SIG-M5 (cell line): ENCODE results near the gene MCFD2.

Experiments used
- DNase-seq: peaks from one replicate; lab custom pipeline; 2025; lab: John Stamatoyannopoulos, UW

Gene MCFD2

DNA sequence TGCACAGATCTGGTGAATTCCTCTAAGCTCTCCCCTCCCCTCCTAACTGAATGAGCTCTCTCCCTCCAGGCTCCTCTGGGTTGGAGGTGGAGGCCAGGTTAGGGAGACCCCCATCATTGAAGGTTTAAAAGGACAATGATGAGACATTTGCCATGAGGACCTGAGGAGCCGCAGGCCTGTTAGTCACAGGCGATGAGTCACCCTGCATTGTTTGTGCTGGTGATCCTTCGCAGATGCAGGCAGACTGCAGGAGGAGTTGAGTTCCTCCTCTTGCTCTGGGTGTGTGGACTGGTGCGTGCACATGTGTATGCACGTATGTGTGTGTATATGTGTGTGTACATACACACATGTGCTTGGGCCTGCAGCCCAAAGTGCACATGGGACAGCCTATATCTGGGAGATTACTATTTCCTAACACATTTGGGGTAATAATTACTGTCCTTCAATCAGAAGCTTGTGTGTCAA is 42.0 kb downstream of the MCFD2 start:
- peak; percentile 16 for DNase-seq

DNA sequence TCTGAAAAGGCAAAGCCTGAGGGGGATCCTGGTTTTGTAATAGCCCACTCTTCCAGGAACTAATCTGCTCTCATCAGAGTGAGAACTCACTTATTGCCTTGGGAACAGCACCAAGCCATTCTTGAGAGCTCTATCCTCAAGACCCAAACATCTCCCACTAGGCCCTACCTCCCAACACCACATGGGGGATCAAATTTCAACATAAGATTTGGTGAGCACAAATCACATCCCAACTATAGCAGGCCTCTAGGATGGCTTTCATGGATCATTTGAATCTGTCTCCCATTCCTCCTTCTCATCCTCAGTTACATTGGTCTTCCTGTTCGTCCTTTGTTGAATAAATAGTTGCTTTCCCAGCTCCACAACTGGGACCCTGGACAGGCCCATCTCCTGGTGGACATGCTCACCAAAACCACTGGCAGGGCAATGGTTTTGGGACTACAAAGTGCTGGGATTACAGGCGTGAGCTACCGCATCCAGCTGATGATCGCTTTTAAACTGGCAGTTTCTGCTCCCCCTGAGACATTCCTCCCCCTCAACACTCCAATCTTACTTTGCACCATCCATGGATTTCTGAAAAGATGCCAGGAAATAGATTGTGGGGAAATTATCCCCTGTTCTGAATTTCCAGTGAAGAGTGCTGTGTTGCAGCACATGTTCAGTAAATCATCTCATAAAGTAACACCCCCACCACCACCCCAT is 42.6 kb downstream of the MCFD2 start:
- DNase-seq: no peak

DNA sequence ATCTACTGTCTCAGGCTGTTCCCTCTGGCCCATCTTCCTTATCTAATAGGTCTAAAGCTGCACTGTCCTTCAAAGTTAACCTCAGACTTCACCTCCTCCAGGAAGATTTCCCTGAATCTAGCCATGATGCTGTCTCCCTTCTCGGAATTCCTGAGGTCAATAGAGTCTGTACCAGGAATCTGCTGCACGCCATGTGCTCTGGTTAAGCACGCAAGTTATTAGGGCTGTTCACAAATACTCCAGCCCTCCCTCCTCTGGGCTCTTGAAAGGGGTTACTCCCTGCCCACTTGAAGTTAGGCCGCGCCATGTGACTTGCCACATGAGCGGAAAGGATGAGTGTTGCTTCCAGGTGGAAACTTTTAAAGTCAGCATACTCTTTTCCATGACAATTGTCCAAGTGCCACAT is 43.6 kb downstream of the MCFD2 start:
- DNase-seq: no peak

DNA sequence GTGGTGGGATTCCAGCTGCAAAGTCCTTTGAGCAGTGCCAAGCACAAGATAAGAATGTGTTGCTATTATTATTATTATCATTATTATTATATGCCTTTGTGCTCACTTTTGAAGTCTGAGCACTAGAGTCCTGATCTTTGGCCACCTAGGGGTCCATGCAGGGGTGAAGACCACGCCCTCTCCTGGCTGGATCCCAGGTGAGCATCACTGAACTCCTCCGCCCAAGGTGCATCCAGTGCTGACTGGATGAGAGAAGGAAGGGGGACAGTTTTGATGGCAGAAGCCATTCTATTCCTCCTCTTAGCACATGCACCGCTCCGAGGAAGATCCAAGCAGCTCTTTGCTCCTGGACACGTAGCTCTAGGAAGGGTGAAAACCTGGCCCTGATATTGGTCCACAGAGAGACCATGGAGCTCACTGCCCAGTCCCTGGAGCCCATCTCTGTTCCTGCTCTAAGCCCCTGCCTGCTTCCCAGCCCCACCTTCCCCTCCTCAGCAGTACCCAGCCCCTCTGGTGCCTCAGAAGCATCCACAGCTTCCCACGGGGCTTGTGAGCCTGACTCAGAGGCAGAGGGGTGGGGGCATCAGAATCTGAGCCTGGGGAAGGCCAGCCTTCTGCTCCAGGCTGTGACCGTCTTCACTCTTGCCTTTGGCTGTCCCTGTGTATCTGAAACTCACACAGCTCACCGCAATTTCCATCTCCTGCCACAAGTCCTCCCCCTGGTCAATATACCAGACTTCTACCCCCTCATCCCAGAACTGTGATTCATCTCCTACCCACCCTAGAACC is 45.4 kb downstream of the MCFD2 start:
- no peak for DNase-seq

DNA sequence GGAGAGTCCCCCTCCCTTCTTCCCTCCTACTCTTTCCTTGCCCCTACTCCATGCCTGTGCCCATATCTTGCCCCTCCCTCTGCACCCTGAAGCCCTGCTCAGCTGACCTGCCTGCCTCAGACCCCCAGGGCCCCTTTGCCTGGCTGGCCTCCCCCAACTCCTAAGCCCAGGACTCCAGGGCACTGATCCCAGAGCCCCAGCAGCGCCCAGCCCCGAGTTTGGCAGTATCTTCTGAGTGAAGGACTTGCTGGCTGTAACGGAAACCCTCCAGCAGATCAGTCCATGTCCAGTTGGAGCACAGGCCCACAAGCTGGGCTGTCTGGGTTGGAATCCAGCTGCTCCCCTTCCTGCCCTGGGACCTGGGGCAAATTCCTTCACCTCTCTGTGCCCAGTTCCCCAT is 46.0 kb downstream of the MCFD2 start:
- no peak for DNase-seq

DNA sequence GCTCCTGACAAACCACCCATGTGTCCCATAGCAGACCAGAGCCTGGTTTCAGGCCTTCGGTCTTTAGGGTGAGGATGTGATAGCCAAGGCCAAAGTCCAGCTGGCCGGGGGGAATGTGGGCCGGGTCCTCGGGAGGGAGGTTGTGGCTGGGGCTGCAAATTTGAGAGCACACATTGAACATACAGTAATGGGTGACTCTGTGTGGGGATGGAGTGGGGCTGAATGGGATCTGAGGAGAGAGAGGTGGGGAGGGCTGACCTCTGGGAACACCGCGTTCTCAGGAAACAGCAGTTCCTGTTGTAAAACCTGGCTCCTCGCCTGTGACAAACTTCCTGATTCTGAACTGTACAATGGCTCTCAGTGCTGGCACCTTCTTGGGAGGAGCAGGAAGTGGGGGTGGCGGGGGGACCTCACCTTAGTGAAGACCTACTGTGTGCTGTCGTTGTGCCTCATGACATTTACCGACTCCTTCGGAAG is 48.8 kb downstream of the MCFD2 start:
- DNase-seq: no peak

DNA sequence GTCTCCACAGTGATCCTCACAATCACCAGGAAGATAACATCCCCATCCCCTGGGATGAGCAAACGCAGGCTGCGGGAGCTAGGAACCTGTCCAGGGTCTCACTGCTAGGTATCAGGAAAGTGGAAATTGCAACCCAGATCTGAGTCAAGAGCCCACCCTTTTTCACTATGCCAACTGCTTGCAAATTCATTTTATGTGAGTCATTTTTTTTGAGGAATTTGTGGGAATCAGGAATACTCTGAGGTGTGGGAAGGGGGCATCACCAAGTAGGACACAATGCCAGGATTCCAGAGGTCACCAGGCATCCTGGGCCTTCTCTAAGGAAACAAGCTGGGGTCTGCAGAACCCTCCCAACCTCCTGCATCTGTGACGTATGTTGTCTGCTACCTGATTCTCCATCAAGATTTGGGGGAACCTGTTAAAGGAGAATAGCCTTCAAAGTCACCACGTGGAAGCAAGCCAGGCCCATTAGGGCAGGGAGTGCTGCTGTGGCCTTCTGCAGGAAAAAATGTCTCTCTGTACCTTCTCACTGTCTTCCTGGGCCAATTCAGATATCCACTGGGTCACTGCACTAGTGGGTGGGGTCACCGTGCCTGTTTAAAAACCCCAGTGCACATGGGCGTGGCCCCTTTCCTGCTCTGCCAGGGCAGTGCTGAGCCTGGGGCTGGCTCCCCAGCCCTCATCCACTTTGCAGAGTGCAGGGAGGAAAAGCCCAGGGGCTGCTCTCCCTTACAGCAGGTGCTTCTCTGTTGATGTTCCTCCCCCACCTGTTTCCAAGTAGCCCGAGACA is 50.2 kb downstream of the MCFD2 start:
- no peak for DNase-seq

DNA sequence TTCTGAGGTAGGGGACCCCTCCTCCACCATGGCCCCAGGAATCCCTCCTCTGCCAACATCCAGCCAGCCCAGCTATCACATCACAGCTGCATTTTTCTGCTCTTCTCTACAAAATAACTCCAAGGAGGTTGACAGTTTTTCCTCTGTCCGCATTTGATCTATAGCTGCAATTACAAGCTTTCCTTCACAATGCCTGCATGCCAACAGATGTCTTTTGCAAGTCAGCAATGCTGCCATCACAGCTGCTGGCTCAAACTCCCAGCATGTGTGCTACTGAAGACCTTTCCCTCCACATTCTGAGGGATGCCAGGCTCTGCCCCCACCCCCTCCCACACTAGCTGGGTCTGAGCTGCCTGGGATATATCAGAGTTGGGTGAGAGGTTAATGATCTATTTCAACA is 51.7 kb downstream of the MCFD2 start:
- no peak for DNase-seq

DNA sequence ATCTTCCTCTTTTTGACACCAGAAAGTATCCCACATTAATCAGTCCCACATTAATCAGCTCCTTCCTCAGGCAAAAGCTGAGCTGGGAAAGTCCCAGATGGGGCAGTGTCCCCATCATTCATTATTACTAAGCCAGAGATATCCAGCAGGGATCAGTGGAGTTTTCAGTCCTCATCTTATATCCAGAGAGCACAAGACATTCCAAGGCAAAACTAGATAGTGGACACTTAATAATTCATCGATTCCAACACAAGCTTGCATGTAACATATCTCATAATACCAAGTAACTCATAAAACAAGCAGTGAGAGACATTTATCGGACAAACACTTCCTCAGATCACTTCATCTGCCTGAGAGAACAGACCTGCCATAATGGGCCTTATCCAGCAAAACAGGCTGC is 53.1 kb downstream of the MCFD2 start:
- no peak for DNase-seq

DNA sequence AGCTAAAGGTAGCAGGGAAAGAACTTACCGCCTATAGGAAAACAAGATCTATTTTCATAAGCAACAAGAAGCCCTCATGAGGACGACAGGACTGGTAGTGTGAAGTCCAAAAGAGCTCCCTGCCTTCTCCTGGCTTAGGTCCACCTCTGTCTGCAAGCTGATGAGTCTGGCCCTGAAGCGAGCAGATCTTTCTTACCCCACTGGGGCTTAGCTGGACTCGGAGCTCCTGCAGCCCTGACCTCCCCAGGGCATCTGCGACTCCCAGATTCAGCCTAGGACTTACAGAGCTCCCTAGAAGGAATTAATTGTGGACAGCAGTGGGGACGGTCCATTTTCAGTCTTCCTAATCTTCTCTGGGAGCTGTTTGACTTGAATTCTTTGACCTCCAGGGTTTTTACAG is 53.7 kb downstream of the MCFD2 start:
- no peak for DNase-seq

DNA sequence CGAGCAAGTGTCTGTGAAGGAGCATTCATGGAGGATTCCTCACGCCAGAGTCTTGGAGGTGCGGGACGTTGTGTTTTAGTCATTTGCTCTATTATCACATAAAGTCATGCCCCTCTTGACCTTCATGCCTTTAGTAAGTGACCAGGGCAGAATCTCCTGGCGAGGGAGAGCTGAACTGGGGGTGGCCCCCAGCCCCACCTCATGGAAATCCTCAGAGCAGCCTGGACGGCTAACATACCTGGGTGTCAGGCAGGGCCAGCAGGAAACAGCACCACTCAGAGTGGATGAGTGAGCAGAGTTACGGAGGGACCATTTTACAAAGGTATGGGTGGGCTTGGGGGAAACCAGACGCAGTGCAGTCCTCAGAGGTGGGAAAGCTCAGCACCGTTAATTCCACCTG is 56.1 kb downstream of the MCFD2 start:
- DNase-seq: no peak

DNA sequence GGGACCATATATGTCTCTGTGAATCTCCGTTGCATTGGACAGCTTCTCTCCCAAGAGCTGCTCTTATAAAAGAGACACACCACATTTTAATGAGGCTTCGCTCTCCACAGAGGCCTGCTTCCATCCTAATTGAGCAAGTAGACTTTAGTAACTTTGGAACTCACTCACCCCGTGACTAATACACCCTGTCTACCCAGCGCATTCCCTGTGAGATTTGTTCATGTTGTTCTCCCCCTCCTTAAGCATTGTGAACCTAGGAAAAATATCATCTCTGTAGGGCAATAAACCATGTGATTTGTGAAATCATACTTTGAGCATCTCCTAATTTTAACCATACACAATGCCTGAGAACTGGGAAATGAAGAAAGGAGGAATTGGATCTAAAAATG is 56.9 kb downstream of the MCFD2 start:
- DNase-seq: no peak

DNA sequence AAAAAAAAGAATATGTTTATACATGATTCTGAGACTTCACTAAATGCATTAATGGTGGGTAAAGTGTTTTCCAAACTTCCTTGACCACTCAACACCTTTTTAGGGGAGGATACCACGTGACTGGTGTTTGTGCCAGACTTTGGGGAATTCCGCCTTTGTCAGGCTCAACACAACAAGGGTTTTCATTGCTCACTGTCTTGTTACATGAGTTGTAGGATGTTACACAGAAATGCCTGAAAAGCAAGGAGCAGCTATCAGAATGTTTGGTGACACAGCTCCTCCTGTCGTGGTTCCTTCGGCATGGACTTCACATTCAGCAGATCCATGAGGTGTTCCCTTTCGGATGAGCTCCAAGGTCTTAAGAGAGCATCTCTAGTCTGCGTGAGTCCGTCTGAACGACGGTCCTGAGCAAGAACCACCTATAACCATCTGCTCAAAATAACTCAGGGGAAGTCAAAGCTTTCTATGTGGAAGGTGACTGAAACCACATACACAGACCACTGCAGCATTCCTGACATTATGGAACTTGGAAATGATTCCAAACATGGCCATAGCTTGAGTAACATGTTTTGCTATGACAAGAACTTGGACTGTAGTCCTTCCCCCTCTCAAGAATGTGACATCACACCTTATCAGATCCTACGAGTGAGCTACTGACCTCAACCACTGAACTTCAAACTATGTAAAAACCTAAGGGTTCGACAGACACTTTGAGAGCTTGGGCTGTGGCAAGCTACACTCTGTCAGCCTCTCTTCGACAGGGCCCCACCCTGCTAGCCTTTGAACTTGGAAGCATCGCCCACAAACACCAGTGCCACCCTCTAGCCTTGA is 57.5 kb downstream of the MCFD2 start:
- no peak for DNase-seq

DNA sequence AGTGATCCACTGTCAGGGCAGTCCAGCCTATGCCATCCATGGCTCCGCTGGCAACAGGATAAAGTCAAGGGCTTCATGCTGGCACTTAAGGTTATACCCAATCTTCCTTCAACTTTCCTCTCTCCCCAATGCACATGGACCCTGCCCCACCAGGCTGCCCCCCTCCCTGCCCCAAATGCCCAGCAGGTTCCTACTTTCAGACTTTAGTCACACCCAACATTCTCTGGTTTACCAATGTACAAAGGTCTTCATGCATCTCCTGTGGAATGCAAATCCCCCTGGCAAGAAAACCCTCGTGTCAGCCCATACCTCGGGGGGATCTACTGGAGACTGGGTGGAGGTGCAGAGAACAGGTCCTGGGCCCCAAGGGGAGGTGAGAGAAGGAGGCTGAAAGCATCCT is 59.3 kb downstream of the MCFD2 start:
- DNase-seq: no peak

DNA sequence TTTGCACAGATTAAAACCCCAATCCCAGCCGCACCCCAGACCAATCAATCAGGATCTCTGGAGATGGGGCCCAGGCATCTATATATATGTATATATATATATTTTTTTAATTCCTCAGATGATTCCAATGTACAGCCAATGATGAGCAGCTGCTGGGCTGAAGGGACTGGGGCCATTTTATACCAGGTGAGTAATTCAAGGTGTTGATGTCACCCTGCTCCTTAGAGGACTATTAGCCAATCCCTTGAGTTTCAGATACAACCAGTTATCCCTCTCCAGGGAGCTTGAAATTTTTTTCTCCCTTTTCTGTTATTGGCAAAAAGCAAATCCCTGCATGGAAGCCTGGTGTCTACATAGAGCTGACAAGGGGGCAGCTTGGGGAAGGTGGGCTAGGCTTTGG is 59.8 kb downstream of the MCFD2 start:
- no peak for DNase-seq

DNA sequence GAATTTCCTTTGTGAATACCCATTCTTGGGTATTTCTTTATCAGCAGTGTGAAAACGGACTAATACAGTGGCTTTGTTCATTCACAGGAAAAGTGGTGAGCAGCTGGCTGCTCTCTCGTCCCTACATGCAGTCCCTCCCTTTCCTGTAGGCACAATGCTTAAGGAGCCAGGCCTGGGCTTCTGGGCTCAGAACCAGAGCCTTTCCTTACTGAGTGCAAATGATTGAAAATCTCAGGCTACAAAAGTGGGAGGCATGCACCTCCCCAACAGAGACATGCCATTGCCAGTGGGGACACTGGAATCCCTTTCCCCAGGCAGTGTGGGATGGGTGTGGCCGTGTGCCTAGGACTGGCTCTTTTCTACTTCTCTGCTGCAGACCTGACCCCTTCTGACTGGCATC is 61.3 kb downstream of the MCFD2 start:
- no peak for DNase-seq

DNA sequence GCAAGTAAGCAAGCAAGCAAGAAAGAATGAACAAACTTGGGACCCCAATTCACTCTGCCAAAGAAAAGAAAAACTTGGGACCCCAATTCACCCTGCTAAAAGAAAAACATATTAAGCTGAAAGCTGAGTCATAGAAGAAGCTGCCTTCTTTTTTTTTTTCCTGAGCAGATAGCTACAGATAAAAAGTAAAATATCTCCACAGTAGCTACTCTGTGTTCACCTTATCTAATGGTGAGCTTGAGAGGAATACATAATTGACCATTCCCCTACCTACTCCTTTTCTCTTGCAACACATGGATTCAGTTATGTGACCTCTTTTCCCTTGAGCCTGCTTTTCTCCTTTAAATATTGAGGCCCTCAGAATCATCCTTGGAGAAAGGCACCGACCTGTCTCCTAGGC is 63.0 kb downstream of the MCFD2 start:
- no peak for DNase-seq

DNA sequence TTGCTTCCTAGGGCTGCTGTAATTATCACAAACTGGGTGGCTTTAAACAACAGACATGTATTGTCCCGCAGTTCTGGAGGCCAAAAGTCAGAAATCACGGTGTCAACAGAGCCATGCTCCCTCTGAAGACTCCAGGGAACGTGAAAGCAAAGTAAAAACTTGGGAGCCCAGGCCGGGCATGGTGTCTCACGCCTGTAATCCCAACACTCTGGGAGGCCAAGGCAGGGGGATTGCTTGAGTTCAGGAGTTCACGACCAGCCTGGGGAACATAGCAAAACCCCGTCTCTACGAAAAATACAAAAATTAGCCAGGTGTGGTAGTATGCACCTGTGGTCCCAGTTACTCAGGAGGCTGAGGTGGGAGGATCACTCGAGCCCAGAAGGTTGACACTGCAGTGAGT is 63.5 kb downstream of the MCFD2 start:
- no peak for DNase-seq
